Psoas muscle (tissue), 8 donors: ENCODE measurements around the gene NR2F2. TPM values are rescaled to one million over a fixed set of nuclear protein-coding genes. Genes with fewer than 3 reads are reported as not detected.

Experiments
- ATAC-seq, 4 donors: fragments of 200-7000 bp; cut with Tn5 transposase; one replicate each; pipeline ENCODE4 v1.9.1; 2020; ENCODE audit warnings: moderate library complexity in 3 of 4, mild to moderate bottlenecking in 2 of 4
- DNase-seq, 2 donors: peaks; one replicate each; pipeline ENCODE4 v3.0.0-alpha.2; 2020
- H3K27ac ChIP-seq: fragments of 200-600 bp; one replicate; pipeline ENCODE4 v1.8.0; 2022
- H3K27me3 ChIP-seq, 3 donors: fragments of 200-600 bp in 1 of 3; one replicate each; pipeline versions ENCODE4 v1.6.1 to v1.8.0; 2013 to 2022; ENCODE audit warnings: low read length in 2 of 3, mild to moderate bottlenecking in 2 of 3, moderate library complexity in 1 of 3; ENCODE audit not compliant: insufficient read depth in 3 of 3
- H3K36me3 ChIP-seq, 2 donors: fragments of 200-600 bp in 1 of 2; one replicate each; pipeline versions ENCODE4 v1.6.1 to v1.8.0; 2013 to 2022; ENCODE audit warnings: low read depth in 1 of 2, mild to moderate bottlenecking in 1 of 2, moderate library complexity in 1 of 2; ENCODE audit not compliant: insufficient read depth in 1 of 2
- H3K4me1 ChIP-seq: fragments of 200-600 bp; one replicate; pipeline ENCODE4 v1.8.0; 2022
- H3K4me3 ChIP-seq: fragments of 200-600 bp; one replicate; pipeline ENCODE4 v1.8.0; 2022; ENCODE audit warnings: mild to moderate bottlenecking
- H3K9me3 ChIP-seq: fragments of 200-600 bp; one replicate; pipeline ENCODE4 v1.8.0; 2022
- CTCF ChIP-seq: fragments of 200-600 bp; IDR thresholded peaks from one replicate; pipeline ENCODE4 v1.8.0; 2022; ENCODE audit warnings: antibody characterized with exemption
- WGBS, 3 donors: extraction: QIAGEN DNeasy Blood & Tissue Kit; methylation state at CpG; one replicate each; pipeline versions ENCODE4 v1.1.6 to v1.1.7; 2013; 5-methylcytosine and 5-hydroxymethylcytosine counted together
- intact Hi-C, 2 donors: fragments of 100-400 bp; cut with DNase I; formaldehyde crosslinking; loops; one replicate each; pipeline versions ENCODE4 v1.11.0 to v1.14.2; 2022
- polyA plus RNA-seq, 3 donors: library from polyadenylated mRNA; stranded (reverse); fragments of 200-250 nt; gene quantifications; one replicate each; pipeline ENCODE4 v1.2.3, GENCODE V29; 2013
- total RNA-seq, 4 donors: library from RNA; stranded (reverse); fragmentation: NEBNext Ultra II Directional in 2 of 4; extraction: Animal tissue kit (Norgen Biotek cat#: 25700) in 2 of 4; gene quantifications; one replicate each; pipeline versions ENCODE4 v1.2.1 to v1.2.4, GENCODE V29; 2021 to 2023
- donor health status: healthy with polysubstance abuse.
- donor health status: DM: no; HTN: no; CAD: no; lungs with moderate emphysema.
- donor health status: Bipolar disorder and iron deficiency.
- donor health status: healthy.
- donor health status: DM: yes; HTN: yes; CAD: no.
- donor health status: DM: no; HTN: no; CAD: no.
- donor health status: DM: no; HTN: no; CAD: no.
- donor health status: DM: yes; HTN: yes; CAD: no.

Gene NR2F2
- total and polyA plus RNA-seq, 7 donors: 10.3 to 20.1 (median 14.7) TPM

GRCh38 chr15:96338766-96339618 is 8.5 kb downstream of the NR2F2 start:
- 8 to 12% (median 12%) methylated on average over 7 of the region's 7 CpGs for WGBS, 3 donors
- Histone ChIP-seq H3K4me3 (peak overlapping the region; percentile 92), H3K4me1 (peaks cover 7% of the 10 kb centered on the region), H3K36me3 (peaks cover 0 to 13% of the 10 kb centered on the region in 2 donors), H3K27ac (peak overlapping the region; percentile 94), H3K9me3 (no peaks in the 10 kb centered on the region), H3K27me3 (no peaks in the 10 kb centered on the region)
- ATAC-seq (no peak), DNase-seq (no peak)
- no peak for TF ChIP-seq CTCF
- intact Hi-C loops: loop anchor here in 1 of 2 donors (10.0 kb wide), 1 partner anchor 1186 kb away; no protein-coding TSS in a partner anchor

- no peak for DNase-seq
- TF ChIP-seq CTCF: no peak
- H3K4me1 ChIP-seq: peaks cover under 1% of the 10 kb centered on the region
- H3K27ac ChIP-seq: peak overlapping the region; percentile 94
- peaks cover 0 to 6% of the 10 kb centered on the region in 2 donors for H3K36me3 ChIP-seq
- intact Hi-C loops: loop anchor here in 1 of 2 donors (10.0 kb wide), 1 partner anchor 1185 kb away; no protein-coding TSS in a partner anchor
- no peak for ATAC-seq
- 2 to 5% (median 2%) methylated on average over 8 of the region's 8 CpGs for WGBS, 3 donors
- peak overlapping the region; percentile 92 for H3K4me3 ChIP-seq
- H3K27me3 ChIP-seq: no peaks in the 10 kb centered on the region
- no peaks in the 10 kb centered on the region for H3K9me3 ChIP-seq
These were observed 9.3 kb downstream of the NR2F2 start for GRCh38 chr15:96339619-96340347.

GRCh38 chr15:96340348-96340597 is 9.8 kb downstream of the NR2F2 start:
- no peaks in the 10 kb centered on the region for H3K4me1 ChIP-seq
- peak overlapping the region; percentile 94 for H3K27ac ChIP-seq
- no peaks in the 10 kb centered on the region for H3K27me3 ChIP-seq
- no peak for DNase-seq
- H3K9me3 ChIP-seq: no peaks in the 10 kb centered on the region
- peak in 1 of 4 donors; percentile 1 for ATAC-seq
- 1 to 3% (median 1%) methylated on average over 11 of the region's 11 CpGs for WGBS, 3 donors
- H3K36me3 ChIP-seq: peaks cover 0 to 3% of the 10 kb centered on the region in 2 donors
- peak overlapping the region; percentile 92 for H3K4me3 ChIP-seq
- intact Hi-C loops: no loop called here
- no peak for TF ChIP-seq CTCF

GRCh38 chr15:96340598-96341512 is 10.4 kb downstream of the NR2F2 start:
- TF ChIP-seq CTCF: no peak
- 1% methylated on average over 50 to 63 of the region's 63 CpGs for WGBS, 3 donors
- Histone ChIP-seq H3K4me3 (peak overlapping the region; percentile 92), H3K27ac (peak overlapping the region; percentile 94), H3K27me3 (no peaks in the 10 kb centered on the region), H3K9me3 (no peaks in the 10 kb centered on the region), H3K36me3 (no peaks in the 10 kb centered on the region), H3K4me1 (no peaks in the 10 kb centered on the region)
- intact Hi-C loops: no loop called here
- DNase-seq (peak in 1 of 2 donors; percentile 80), ATAC-seq (peak; percentile 49 to 62 (median 60))
